ENCODE measurements around the gene ZMAT5.

The ZMAT5 gene

DNA sequence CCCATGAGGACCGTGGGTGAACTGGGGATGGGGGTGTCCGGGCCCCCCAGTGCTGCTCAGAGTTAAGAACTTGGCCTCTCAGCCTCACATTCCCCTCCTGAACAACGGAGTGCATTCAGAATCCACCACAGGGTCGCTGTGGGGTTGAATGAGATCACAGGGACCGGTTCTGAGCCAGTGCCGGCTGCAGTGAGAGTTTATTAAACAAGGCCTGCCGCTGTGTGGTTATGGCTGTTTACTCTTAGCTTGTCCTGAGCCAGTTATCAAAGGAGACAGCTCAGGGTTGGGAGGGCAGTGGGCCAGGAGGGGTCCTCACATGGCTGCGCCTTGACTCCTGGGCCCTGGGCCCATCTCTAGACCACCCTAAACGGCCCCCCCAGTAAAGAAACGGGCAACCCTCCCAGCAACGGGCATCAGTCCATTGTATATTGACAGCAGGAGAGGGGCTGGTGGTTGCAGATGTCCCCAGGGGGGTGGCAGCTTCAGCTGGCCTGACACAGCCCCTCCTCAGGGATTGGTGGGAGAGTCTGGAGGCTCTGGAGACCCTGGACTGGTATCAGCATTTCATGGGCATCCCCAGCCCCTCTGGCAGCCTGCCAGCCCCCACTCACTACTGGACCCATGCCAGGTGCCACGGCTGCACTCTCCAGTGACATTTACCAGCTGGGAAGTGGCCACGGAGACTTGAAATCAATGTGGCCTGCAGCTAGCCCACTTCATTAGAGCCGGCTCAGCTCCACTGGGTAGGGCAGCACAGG, 62.1 kb downstream of the ZMAT5 start:
- DNase-seq: no peak

DNA sequence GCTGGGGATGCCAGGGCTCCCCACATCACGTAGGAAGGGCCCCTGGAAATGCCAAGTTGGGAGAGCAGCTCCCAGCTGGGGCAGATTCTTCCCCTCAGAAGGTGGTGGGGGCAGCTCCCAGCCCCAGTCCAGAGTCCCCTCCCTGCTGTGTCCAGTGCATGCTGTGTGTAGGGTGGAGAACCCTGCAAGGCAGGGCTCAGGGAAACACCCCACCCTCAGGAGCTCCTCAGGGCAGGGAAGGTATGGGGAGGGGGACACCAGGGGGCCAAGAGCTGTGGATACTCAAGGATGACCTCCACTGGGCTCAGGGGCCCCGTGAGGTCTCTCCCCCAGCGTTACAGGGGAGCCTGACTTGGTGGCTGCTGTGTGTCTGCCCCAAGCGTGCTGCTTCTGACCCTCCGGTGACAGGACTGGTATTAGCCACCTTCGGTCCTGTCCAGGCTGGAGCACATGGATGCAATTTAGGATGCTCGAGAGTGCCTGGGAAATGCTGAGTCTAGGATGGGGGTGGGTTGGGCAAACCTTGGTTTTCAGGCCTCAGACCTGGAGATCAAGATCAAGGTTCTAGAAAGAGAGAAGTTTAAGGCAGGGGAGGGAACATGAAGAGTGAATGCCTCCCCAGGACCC, 63.1 kb downstream of the ZMAT5 start:
- DNase-seq: no peak

DNA sequence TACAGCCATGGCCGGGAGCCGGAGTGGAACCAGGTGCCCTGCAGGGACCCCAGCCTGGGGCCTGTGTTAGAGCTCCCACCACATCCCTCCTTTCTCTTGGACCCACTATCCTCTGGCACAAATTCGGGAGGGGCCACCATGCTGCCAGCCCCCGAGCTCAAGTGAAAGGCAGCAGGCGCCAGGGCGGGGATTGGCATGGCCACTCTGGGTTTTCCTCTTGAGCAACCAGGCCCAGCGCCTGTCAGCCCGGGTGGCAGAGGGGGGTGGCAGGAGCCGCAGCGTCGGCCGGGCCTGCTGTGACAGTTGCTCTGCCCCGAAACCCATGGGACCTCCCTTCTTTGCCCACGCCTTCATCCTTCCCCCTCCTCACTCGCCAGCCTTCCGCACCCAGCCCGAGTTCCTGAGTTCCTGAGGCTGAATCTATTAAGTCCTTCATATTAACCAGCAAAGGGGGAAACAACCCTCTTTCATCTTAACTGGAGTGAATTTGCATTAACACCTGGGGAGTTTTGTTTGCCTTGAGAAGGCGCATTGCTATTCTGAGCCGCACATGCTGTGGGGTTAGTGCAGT, 63.8 kb downstream of the ZMAT5 start:
- DNase-seq: no peak

DNA sequence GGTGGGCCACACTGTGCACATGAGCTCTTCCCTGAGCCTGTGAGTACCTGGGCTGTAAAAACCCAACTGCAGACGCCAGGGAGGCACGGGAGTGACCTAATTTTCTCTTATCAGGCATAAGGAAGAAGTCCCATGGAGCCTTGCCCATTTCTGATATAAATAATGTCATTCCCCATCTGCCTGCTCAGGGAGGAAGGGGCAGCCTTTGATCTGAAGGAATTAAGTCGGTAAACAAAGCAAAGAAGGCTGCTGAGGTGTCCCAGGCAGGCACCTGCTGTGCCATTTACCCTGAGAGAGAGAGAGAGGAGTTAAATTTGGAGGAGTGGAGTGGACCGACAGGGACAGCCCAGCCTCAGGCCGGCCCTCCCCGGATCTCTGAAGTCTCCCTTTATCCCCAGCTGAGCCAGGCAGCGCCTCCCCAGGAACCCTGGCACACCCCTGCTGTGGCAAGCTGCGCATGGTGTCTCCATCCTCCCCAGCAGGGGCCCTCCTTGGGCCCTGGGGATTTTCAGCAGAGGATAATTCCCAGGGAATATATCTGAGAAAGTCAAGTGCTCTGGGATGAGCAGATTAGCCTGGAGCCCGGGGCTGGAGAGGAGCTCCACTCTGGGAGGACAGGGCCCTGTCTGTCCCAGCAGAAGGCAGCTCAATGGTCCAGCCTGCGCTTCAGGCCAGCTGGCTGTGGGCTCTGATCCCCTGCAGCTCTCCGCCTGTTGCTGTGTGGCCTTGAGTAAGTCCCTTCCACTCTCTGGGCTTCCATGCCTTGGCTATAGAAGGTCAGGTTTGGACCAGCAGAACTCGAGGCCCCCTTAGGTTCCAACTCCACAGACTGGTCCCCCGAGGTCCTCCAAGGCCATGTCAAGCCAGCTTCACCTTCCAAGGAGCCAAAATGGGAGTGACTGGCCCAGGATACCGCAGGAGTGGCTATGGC, 64.5 kb downstream of the ZMAT5 start:
- DNase-seq: no peak

DNA sequence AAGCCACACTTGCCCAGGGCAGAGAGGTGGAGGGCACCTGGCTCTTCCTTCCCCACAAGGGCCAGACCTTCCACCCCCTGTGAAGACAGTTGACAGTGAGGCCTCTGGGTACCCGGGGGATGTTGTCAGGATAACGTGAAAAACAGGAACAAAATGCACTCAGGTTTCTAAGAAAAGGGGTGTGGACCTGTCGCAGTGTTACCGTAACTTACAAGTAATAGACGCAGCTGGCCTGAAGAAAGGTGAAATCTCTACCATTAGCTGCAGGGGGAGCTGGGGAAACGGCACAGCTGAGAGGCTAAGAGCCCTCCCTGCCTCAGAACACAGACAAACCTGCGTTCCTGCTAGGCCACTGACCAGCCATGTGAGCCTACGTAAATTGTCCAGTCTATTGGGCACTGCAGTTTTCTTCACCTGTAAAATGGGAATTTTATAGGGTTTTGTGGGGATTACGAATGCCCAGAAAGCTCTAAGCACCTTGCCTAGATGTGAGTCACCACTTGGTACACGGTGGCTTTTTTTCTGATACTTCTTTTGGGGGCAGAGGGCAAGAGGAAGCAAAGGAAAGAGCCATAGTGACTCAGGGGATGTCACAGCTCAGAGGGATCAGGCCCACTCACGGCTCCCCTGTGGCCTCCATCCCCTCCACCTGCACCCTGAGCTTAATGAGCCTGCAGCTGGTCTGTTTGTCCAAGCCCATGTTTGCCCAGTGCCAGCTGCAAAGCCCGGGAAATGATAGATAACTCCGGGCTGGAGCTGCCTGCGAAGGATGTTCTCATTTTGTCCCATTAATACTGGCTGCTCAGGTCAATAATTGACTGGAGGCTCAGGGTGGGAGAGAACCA, 65.4 kb downstream of the ZMAT5 start:
- peak; percentile 20 for DNase-seq

DNA sequence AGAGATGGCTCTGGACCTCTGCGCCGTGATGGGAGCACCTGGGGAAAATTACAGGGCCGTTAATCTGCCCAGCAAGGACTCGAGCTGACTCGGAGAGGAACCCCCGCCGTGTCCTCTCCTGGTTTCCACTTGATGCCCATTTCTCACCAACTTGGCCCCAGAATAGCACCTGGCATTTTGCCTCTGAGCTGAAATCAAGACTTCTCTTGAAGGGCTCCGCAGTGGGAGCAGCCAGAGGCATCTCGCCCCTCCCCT, 66.0 kb downstream of the ZMAT5 start:
- no peak for DNase-seq

DNA sequence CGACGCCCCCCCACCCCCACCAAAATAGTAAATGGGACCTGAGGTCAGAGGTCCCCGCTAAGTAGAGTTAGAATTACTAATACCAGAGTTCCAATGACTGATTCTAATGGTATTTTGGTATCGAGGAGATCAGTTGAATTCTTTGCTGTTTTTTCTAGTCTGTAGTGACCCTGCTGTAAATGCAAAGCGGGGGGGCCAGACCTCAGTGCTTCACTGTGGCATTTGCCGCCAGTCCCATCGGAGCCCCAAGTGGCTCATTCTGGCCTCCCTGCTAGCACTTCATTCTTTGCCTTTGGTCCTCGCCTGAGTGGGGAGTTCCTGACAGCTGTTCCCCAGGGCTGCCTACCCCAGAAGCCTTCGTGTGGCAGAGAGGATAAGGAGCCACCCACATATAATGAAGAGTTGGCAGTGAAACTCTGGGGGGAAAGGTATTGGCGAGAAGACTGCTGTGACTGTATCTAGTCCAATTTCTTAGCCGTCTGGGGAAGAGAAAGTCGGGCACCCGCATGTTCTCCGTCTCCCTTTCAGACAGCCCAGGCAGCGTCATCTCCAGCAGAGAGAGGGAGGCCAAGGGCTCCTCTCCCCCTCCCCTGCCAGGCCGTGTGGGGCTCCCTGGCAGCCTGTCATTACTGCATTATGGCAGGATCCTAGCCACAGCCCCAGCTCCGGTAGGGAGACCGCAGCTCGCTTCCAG, 66.5 kb downstream of the ZMAT5 start:
- DNase-seq: no peak

DNA sequence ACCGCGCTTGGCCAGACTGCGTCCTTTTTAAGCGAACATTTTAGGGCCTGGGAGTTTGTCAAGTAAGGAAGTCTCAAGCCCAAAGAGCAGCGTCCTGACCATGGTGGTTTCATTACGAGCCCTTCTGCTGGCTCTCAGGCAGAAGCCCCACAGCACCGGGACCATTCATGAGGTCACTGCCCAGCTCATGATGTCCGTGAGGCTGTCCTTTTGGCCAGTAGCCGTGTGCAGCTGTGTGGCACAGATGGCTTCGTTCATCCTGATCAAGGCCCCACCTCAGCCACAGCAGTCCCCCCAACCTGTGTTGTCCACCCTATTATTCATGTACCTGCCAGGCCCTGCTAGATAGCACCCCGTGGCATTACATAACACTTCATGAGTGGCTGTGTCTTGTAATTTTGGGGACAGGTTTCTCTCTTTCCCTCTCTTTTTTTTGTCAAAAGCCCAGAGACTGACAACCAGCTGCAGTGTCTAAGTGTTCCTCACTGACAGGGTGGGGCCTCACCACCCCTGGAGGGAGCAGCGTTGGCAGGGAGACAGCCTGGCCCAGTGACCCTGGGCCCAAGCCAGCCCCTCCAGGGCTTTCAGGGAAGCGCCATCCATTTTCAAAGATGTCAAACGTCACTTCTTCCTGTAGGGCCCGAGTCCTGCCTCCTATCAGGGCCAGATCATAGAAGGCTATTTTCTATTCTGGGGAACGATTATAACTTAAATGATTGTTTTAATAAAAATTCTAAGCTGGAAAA, 68.8 kb downstream of the ZMAT5 start:
- DNase-seq: no peak

DNA sequence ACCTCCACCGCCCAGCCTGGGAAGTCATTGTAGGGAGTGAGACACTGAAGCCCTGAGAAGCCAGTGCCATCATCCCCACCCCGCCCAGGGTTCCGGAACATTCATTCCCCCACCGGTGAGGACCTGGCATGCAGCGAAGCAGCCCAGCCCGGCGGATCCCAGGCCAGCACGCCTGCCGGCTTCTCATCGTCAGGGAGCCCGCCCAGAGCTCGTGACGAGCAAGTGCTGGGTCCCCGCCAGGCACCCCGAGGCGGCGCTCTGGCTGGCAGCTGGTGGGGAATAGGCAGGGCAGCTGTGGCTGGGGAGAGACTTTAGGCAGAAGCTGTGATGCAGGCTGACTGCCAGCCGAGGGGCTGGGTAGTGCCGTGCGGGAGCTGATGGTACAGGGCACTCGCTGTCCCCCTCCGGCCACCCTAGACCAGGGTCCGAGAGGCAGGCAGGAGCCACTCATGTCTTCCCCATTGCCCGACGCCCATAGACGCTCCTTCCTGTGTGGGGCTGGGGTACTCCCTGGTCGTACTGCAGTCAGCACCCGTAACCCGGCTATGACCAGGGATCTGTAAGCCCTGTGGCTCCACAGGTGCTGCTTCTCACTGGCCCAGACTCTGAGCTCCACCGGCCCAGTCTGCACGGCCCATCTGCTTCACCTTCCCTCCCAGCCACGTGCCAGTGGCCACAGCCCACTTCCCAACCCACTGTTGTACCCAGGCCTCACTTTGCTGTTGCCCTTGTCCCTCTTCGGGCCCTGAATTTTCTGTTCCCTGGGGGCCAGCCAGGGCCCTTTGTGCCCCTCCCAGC, 71.5 kb downstream of the ZMAT5 start:
- DNase-seq: no peak

DNA sequence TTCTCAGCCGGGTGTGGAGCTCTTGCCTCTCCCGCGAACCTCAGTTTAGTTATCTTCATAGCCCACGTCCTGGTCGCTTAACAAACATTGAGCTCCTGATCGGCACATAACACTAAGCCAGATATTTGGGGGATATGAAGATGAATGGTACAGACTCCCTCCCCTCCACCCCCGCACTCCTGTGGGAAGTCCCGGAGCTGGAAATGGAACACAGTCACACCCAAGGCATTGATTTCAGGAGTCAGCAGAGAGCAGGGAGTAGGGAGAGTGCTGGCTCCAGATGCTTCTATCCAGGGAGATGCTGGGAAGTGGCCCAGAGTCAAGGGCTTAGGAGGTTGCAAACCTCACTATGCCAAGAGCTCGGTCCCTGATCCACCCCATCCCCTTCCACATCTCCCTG, 73.1 kb downstream of the ZMAT5 start:
- no peak for DNase-seq

DNA sequence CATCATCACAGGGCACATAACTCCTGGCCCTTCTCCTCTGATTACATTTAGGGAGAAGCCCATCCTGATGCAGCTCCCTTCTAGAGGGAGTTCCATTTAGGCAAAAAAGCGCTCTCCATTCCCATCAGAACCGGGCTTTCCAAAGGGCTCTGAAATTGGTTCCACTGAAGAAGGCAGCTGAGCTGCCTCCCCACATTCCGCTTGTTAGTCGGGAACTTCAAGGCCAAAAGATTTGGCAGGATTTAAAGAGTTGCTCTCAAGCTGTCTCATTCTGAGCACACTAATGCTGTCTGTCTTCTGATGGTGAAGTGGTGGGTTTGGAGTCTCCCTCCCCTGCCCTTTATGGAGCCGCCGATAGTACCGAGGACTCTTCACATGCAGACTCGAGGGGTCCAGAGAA, 73.6 kb downstream of the ZMAT5 start:
- no peak for DNase-seq

DNA sequence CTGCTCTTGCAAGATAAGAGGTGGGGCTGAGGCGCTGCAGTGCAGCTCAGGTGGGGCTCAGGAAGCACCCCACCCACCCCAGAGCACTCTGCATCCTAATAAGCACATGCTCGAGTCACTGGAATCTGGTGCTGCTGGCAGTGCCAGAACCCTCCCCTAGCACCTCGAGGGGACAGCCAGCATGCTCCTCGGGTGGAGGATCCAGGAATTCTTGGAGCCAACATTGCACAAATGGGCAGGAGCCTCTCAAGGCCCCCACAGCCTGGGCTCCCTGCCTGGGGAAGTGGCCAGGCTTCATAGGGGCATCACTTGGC, 74.5 kb downstream of the ZMAT5 start:
- no peak for DNase-seq

DNA sequence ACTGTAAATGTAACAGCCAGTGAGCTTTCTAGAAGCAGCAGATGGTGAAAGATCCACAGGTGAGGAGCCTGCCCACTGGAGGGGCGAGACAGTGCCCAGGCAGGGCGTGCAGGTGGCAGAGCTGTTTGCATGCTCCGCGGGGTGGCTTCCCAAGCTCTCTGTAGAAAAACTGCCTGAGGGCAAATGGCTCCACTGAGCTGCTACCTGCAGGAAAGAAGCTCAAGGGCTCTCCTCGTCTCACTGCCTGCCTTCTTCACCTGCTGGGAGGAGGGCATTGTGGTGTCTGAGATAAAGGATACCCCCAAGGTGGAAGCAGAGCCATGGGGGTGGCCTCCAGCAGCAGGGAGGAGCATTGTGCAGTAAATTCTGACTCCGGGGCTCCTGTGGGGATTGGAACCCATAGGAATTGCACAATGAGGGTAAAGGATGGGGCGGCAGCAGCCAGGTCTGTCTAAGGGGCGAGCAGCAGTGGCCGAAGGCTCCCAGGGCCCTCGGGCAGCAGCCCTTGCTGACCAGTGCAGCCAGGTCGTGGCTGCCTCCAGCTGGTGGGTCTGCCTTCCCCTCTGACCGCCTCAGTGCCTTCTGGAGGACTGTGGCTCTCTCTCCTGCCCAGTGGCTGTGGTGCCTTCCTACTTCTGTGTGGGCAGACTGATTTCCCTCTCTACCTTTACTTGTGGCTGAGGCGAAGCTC, 75.0 kb downstream of the ZMAT5 start:
- no peak for DNase-seq

DNA sequence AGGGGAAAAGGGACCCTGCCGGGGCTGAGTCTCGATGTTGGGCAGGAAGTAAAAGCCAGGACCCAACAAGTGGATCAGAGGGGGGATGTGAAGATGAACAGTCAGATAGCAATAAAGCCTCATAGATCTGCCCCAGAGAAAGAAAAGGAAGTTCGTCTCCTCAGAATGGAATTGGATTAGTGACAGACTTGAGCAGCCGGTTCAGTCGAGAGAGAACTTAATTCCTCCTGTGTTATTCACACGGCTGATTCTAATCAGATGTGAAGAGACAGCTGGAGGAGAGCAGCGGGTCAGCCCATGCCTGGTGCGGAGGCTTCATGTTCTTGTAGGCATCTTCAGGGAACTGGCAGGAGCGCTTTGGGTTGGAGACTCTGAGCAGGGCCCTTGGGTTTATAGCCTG, 76.3 kb downstream of the ZMAT5 start:
- DNase-seq: no peak

DNA sequence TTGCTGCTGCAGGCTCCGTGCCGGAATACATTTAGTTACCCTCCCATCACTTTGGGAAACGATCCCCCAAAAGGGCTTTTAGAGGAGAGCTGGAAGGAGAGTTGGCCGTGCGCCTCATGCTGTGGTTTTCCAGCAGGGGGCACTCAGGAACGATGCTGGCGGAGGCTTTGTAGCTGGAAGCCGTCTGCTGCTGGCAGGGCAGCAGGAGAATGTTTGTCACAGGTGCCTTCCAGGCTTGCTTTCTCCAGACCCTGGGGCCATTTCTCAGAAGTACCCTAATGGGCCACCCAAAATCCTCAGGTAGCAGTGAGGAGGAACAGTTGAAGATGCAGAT, 77.0 kb downstream of the ZMAT5 start:
- DNase-seq: peak; percentile 31

DNA sequence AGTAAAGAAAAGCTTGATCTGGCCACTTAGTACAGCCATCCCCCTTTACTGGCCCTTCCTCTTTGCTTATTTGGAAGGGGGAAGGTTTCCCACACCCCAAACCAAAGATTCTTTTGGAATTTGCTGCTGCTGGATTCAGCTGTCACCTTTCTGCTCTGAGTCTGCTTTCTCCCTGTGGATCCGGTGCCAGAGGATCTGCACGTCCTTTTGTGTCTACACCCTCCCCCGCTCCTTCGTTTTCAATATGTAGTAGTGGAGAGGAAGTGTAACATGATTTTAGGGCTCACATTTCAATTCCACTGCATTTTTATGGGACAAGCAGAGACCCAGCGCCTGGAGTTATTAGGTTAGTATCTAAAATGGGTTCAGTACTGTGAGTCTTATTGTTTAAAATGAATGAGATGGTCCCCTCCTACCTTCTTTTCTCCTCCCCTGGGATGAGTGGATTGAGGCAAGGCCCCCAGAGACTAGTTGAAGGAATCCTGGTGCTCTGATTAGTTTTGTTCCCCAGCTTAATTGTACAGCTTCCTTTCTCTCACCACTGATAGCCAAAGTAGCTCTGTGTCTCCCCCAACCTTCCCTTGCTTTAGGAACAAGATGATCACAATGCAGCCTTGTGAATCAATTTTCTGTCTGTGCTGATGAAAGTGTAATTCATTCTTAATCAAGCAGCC, 77.5 kb downstream of the ZMAT5 start:
- no peak for DNase-seq

DNA sequence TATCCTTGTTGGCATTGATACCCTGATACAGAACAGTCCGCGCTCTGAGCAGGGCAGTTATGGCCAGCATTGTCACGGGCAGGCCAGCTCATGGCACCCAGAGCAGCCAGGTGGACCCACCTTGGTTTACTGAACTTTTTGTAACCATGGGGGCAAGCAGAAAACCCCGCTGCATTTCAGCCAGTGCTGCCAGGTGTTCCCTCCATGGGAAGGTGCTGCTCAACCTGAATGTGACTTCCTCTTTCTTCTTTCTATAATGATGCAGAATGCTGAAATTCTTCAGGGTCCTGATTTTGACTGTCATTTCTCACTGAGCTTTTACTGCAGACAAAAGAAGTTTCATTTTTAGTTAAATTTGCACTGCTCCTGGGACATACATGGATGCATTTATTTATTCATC, 82.6 kb downstream of the ZMAT5 start:
- no peak for DNase-seq

DNA sequence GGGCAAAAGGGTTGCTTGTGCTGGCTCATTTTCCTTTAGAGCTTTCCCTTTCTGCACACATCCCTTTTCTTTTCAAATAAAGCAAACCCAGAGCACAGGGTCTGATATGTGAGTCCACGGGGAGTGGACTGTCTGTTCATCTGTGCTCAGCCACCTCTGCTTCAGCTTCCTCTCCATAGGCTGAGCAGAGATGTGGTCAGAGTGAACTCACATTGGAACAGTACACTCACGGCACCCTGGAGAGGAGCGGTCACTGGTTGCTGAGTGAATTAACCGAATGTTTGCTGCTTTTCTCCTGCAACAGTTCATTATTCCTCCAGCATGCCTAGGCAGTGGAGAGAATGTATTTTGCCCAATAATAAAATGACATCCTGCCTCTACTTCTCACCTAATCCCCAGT, 83.3 kb downstream of the ZMAT5 start:
- no peak for DNase-seq
